ENCODE results near the gene RACK1. TPM values are rescaled to one million over a fixed set of nuclear protein-coding genes. Genes with fewer than 3 reads are reported as not detected.

The RACK1 gene
- total and polyA plus RNA-seq, 2 of the 13 experiments (the other 11 are each of a cell fraction or from before 2014, with no cell fraction given): 2,514 to 6,141 TPM

- ChIA-PET POLR2A (interaction anchor here (0.8 to 1.4 kb wide), 2 partner anchors 8 to 22 kb away, joined by 4 to 6 read pairs; no protein-coding TSS in a partner anchor), CTCF (ENCODE audit: low intra/inter-chr PET ratio, low total read pairs) (no interaction called here)
- 25% methylated on average over 9 of the region's 12 CpGs for WGBS (ENCODE audit: low lambda C conversion rate)
- ATAC-seq: peak; percentile 12; the same call in 2 of the 3 replicates
- BruUV-seq (replicated peaks): no TSS peak
- Histone ChIP-seq H2AFZ (ENCODE audit: low read length) (no peak overlapping the region), H3K27me3 (ENCODE audit: control insufficient read depth in 1 of 2, insufficient read depth in 2 of 2, low read length in 2 of 2) (peaks cover 7 to 74% of the 10 kb centered on the region in 2 experiments), H3K36me3 (replicated peaks in 1 of 2; ENCODE audit: control insufficient read depth in 1 of 2, insufficient read depth in 2 of 2, low read length in 2 of 2) (no peaks in the 10 kb centered on the region), H3K9ac (ENCODE audit: insufficient read depth, low read depth, low read length) (no peak overlapping the region), H4K20me1 (ENCODE audit: insufficient read depth, low read length) (no peaks in the 10 kb centered on the region), H3K4me2 (ENCODE audit: low read depth, low read length) (no peak overlapping the region; the same call in 1 of the 2 replicates), H3K4me1 (ENCODE audit: insufficient read depth, low read length) (peaks cover 31% of the 10 kb centered on the region), H3K27ac (ENCODE audit: extremely low read length, insufficient read depth, low read length) (no peak overlapping the region), H3K79me2 (ENCODE audit: insufficient read depth, low read length) (no peaks in the 10 kb centered on the region), H3K9me3 (ENCODE audit: low read length) (no peaks in the 10 kb centered on the region), H3K4me3 (replicated peaks in 1 of 3; ENCODE audit: insufficient read depth in 1 of 3, low read depth in 2 of 3, low read length in 3 of 3) (no peak overlapping the region; a peak in 1 of 6 replicates)
- no peak for DNase-seq (ENCODE audit: low spot score)
- in situ Hi-C loops (cut with HindIII; ENCODE audit: extremely low pct_ligation_motif_present, low pct_unique_long_range_greater_than_20kb): no loop called here
- intact Hi-C loops (cut with micrococcal nuclease; ENCODE audit: unreplicated experiment): no loop called here
- 0 out of 2 replicates have a peak, but pooled peaks have one; percentile 32 for TF ChIP-seq FOSL2 (CRISPR knock-in tag; IDR thresholded peaks at IDR 0.05)
- TF ChIP-seq SRF (IDR thresholded peaks at IDR 0.05; ENCODE audit: low read depth, low read length): no peak
- no peak for TF ChIP-seq ZNF740 (CRISPR knock-in tag; IDR thresholded peaks at IDR 0.05)
- TF ChIP-seq IRX3 (CRISPR knock-in tag; IDR thresholded peaks at IDR 0.05; ENCODE audit: borderline replicate concordance, low read depth): no peak
- no peak for FAIRE-seq
These were observed 43.6 kb downstream of the RACK1 start for GRCh38 chr5:181199881-181200638.

GRCh38 chr5:181198905-181199519 lies 44.7 kb downstream of the RACK1 start:
- POLR2A ChIA-PET: interaction anchor here (0.8 to 1.4 kb wide), 2 partner anchors 7 to 23 kb away, joined by 4 to 6 read pairs; no protein-coding TSS in a partner anchor

More at GRCh38 chr5:181198905-181199519, 44.7 kb downstream of the RACK1 start:
- Histone ChIP-seq H3K9me3 (ENCODE audit: low read length) (no peaks in the 10 kb centered on the region), H3K4me2 (ENCODE audit: low read depth, low read length) (no peak overlapping the region), H3K36me3 (replicated peaks in 1 of 2; ENCODE audit: control insufficient read depth in 1 of 2, insufficient read depth in 2 of 2, low read length in 2 of 2) (no peaks in the 10 kb centered on the region), H3K4me1 (ENCODE audit: insufficient read depth, low read length) (peaks cover 34% of the 10 kb centered on the region), H2AFZ (ENCODE audit: low read length) (no peak overlapping the region), H3K79me2 (ENCODE audit: insufficient read depth, low read length) (no peaks in the 10 kb centered on the region), H3K9ac (ENCODE audit: insufficient read depth, low read depth, low read length) (no peak overlapping the region), H3K27me3 (ENCODE audit: control insufficient read depth in 1 of 2, insufficient read depth in 2 of 2, low read length in 2 of 2) (peaks cover 6 to 66% of the 10 kb centered on the region in 2 experiments), H3K4me3 (replicated peaks in 1 of 3; ENCODE audit: insufficient read depth in 1 of 3, low read depth in 2 of 3, low read length in 3 of 3) (no peak overlapping the region), H4K20me1 (ENCODE audit: insufficient read depth, low read length) (no peaks in the 10 kb centered on the region), H3K27ac (ENCODE audit: extremely low read length, insufficient read depth, low read length) (no peak overlapping the region)
- intact Hi-C loops (cut with micrococcal nuclease; ENCODE audit: unreplicated experiment): no loop called here
- ATAC-seq (no peak), DNase-seq (ENCODE audit: low spot score) (no peak), FAIRE-seq (no peak)
- TF ChIP-seq CERS6 (CRISPR knock-in tag; IDR thresholded peaks at IDR 0.05): no peak
- TF ChIP-seq CBFB (CRISPR knock-in tag; IDR thresholded peaks at IDR 0.05): no peak
- TF ChIP-seq SSRP1 (CRISPR knock-in tag; IDR thresholded peaks at IDR 0.05): no peak
- no peak for TF ChIP-seq PRDM15 (CRISPR knock-in tag; IDR thresholded peaks at IDR 0.05)
- no peak for TF ChIP-seq CENPBD1 (CRISPR knock-in tag; IDR thresholded peaks at IDR 0.05; ENCODE audit: borderline replicate concordance, low read depth)
- no peak for TF ChIP-seq ZBTB7A (CRISPR knock-in tag; IDR thresholded peaks at IDR 0.05)
- no peak for TF ChIP-seq ZNF256 (CRISPR knock-in tag; conservative IDR thresholded peaks at IDR 0.05)
- 2% methylated on average over 9 of the region's 9 CpGs for WGBS (ENCODE audit: low lambda C conversion rate)
- in situ Hi-C loops (cut with HindIII; ENCODE audit: extremely low pct_ligation_motif_present, low pct_unique_long_range_greater_than_20kb): no loop called here
- CTCF ChIA-PET (ENCODE audit: low intra/inter-chr PET ratio, low total read pairs): no interaction called here
- BruUV-seq (replicated peaks): no TSS peak

All from HepG2 (cell line).